ENCODE data around the gene RIT2. TPM values are rescaled to one million over a fixed set of nuclear protein-coding genes. Genes with fewer than 3 reads are reported as not detected.
A peak's percentile ranks its signal among the peaks of the same experiment; 100 is the strongest.

RIT2 gene
- polyA plus RNA-seq, 4 donors, result 0.27 TPM; not detected in 3

- H3K27ac ChIP-seq (ENCODE audit: low read depth in 1 of 3, low read length in 2 of 3), result no peak overlapping the region
- no peaks in the 10 kb centered on the region for H3K36me3 ChIP-seq (ENCODE audit: control insufficient read depth in 3 of 3, insufficient read depth in 2 of 3, low read depth in 1 of 3, low read length in 3 of 3)
- no peak overlapping the region for H3K4me3 ChIP-seq (ENCODE audit: low read depth in 1 of 3, low read length in 3 of 3)
- H3K9me3 ChIP-seq (ENCODE audit: control insufficient read depth in 2 of 2, insufficient read depth in 1 of 2, low read depth in 1 of 2, low read length in 1 of 2), result peaks cover 0 to 3% of the 10 kb centered on the region in 2 donors
- no peaks in the 10 kb centered on the region for H3K4me1 ChIP-seq (ENCODE audit: control insufficient read depth in 3 of 3, insufficient read depth in 2 of 3, low read depth in 1 of 3, low read length in 2 of 3)
- H3K27me3 ChIP-seq (ENCODE audit: control insufficient read depth in 3 of 3, insufficient read depth in 3 of 3, low read length in 3 of 3), result no peaks in the 10 kb centered on the region
- FAIRE-seq (no peak), DNase-seq (no peak)
Measured at GRCh38 chr18:42792731-42793130, 322.8 kb downstream of the RIT2 start.

- FAIRE-seq (peak; percentile 59), DNase-seq (peak; percentile 4 to 62)
- Histone ChIP-seq H3K9me3 (ENCODE audit: control insufficient read depth in 2 of 2, insufficient read depth in 1 of 2, low read depth in 1 of 2, low read length in 1 of 2) (peaks cover 0 to 3% of the 10 kb centered on the region in 2 donors), H3K27ac (ENCODE audit: low read depth in 1 of 3, low read length in 2 of 3) (no peak overlapping the region), H3K4me3 (ENCODE audit: low read depth in 1 of 3, low read length in 3 of 3) (no peak overlapping the region), H3K36me3 (ENCODE audit: control insufficient read depth in 3 of 3, insufficient read depth in 2 of 3, low read depth in 1 of 3, low read length in 3 of 3) (no peaks in the 10 kb centered on the region), H3K27me3 (ENCODE audit: control insufficient read depth in 3 of 3, insufficient read depth in 3 of 3, low read length in 3 of 3) (no peaks in the 10 kb centered on the region), H3K4me1 (ENCODE audit: control insufficient read depth in 3 of 3, insufficient read depth in 2 of 3, low read depth in 1 of 3, low read length in 2 of 3) (peaks cover 0 to 2% (median 0%) of the 10 kb centered on the region in 3 donors)
- 11 to 50% (median 28%) methylated on average over 2 of the region's 2 CpGs for WGBS, 3 donors
Measured at GRCh38 chr18:42784632-42785031, 330.9 kb downstream of the RIT2 start.

DNA sequence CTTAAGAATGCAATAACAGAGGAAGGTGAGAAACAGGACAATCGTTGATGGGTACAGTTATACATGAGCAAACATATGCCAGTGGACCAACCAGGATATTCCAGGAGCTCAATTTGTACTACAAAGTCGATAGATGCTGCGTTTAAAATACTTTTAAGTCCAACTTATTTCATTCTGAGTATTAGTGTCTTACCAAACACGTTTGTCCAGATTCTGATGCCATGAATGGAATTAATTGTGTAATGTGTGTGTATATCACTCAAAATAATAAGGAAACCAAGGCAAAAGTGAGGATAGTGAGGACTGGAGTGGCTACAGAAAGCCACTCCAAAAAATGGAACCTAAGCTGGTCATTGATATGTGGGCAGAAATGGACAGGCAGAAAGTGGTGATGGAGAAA, 332.6 kb downstream of the RIT2 start:
- Histone ChIP-seq H3K27me3 (ENCODE audit: control insufficient read depth in 3 of 3, insufficient read depth in 3 of 3, low read length in 3 of 3) (no peaks in the 10 kb centered on the region), H3K27ac (ENCODE audit: low read depth in 1 of 3, low read length in 2 of 3) (no peak overlapping the region), H3K36me3 (ENCODE audit: control insufficient read depth in 3 of 3, insufficient read depth in 2 of 3, low read depth in 1 of 3, low read length in 3 of 3) (no peaks in the 10 kb centered on the region), H3K4me1 (ENCODE audit: control insufficient read depth in 3 of 3, insufficient read depth in 2 of 3, low read depth in 1 of 3, low read length in 2 of 3) (peaks cover 0 to 2% (median 0%) of the 10 kb centered on the region in 3 donors), H3K4me3 (ENCODE audit: low read depth in 1 of 3, low read length in 3 of 3) (no peak overlapping the region), H3K9me3 (ENCODE audit: control insufficient read depth in 2 of 2, insufficient read depth in 1 of 2, low read depth in 1 of 2, low read length in 1 of 2) (peaks cover 0 to 3% of the 10 kb centered on the region in 2 donors)
- 60 to 79% (median 67%) methylated on average over 4 of the region's 4 CpGs for WGBS, 3 donors
- DNase-seq, result no peak
- FAIRE-seq, result no peak

DNA sequence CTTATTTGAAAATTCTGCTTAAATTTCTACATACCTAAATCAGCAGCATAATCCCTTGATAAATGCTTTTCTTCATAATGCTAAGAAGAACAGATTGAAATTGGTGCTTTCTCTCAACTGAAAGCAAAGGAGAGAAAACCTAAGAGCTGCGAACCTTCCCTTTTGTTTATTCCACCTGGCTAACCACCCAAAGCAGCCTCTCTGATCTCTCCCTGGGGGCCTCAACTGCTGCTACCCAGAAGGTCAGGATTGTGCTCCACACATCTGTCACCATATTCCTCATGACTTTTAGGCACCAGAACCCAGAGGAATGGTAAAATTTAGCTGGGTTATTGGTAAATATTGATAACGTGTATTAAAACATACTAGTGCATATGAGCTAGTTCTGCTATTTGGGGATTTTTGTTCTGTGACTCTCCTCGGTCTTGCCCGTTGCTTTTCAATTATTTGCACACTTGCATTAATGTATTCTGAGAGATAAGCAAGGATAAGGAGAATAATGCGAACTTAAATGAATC, 334.1 kb downstream of the RIT2 start:
- 72 to 80% (median 75%) methylated on average over 5 of the region's 5 CpGs for WGBS, 3 donors
- no peaks in the 10 kb centered on the region for H3K36me3 ChIP-seq (ENCODE audit: control insufficient read depth in 3 of 3, insufficient read depth in 2 of 3, low read depth in 1 of 3, low read length in 3 of 3)
- no peak overlapping the region for H3K4me3 ChIP-seq (ENCODE audit: low read depth in 1 of 3, low read length in 3 of 3)
- H3K27ac ChIP-seq (ENCODE audit: low read depth in 1 of 3, low read length in 2 of 3), result no peak overlapping the region
- FAIRE-seq, result no peak
- H3K9me3 ChIP-seq (ENCODE audit: control insufficient read depth in 2 of 2, insufficient read depth in 1 of 2, low read depth in 1 of 2, low read length in 1 of 2), result peaks cover 0 to 3% of the 10 kb centered on the region in 2 donors
- no peak for DNase-seq
- H3K27me3 ChIP-seq (ENCODE audit: control insufficient read depth in 3 of 3, insufficient read depth in 3 of 3, low read length in 3 of 3), result no peaks in the 10 kb centered on the region
- H3K4me1 ChIP-seq (ENCODE audit: control insufficient read depth in 3 of 3, insufficient read depth in 2 of 3, low read depth in 1 of 3, low read length in 2 of 3), result peaks cover 0 to 2% (median 0%) of the 10 kb centered on the region in 3 donors

- Histone ChIP-seq H3K4me3 (ENCODE audit: low read depth in 1 of 3, low read length in 3 of 3) (no peak overlapping the region), H3K36me3 (ENCODE audit: control insufficient read depth in 3 of 3, insufficient read depth in 2 of 3, low read depth in 1 of 3, low read length in 3 of 3) (no peaks in the 10 kb centered on the region), H3K9me3 (ENCODE audit: control insufficient read depth in 2 of 2, insufficient read depth in 1 of 2, low read depth in 1 of 2, low read length in 1 of 2) (peaks cover 0 to 3% of the 10 kb centered on the region in 2 donors), H3K27me3 (ENCODE audit: control insufficient read depth in 3 of 3, insufficient read depth in 3 of 3, low read length in 3 of 3) (no peaks in the 10 kb centered on the region), H3K27ac (ENCODE audit: low read depth in 1 of 3, low read length in 2 of 3) (no peak overlapping the region), H3K4me1 (ENCODE audit: control insufficient read depth in 3 of 3, insufficient read depth in 2 of 3, low read depth in 1 of 3, low read length in 2 of 3) (peaks cover 0 to 2% (median 0%) of the 10 kb centered on the region in 3 donors)
- FAIRE-seq (no peak), DNase-seq (no peak)
Measured at GRCh38 chr18:42780171-42780570, 335.3 kb downstream of the RIT2 start.

GRCh38 chr18:42778445-42779042, 336.9 kb downstream of the RIT2 start:
- H3K4me1 ChIP-seq (ENCODE audit: control insufficient read depth in 3 of 3, insufficient read depth in 2 of 3, low read depth in 1 of 3, low read length in 2 of 3), result no peaks in the 10 kb centered on the region
- WGBS, 3 donors, result 61 to 66% (median 64%) methylated on average over 4 of the region's 4 CpGs
- DNase-seq (no peak), FAIRE-seq (no peak)
- H3K9me3 ChIP-seq (ENCODE audit: control insufficient read depth in 2 of 2, insufficient read depth in 1 of 2, low read depth in 1 of 2, low read length in 1 of 2), result peaks cover 0 to 3% of the 10 kb centered on the region in 2 donors
- H3K4me3 ChIP-seq (ENCODE audit: low read depth in 1 of 3, low read length in 3 of 3), result no peak overlapping the region
- H3K27ac ChIP-seq (ENCODE audit: low read depth in 1 of 3, low read length in 2 of 3), result no peak overlapping the region
- H3K27me3 ChIP-seq (ENCODE audit: control insufficient read depth in 3 of 3, insufficient read depth in 3 of 3, low read length in 3 of 3), result no peaks in the 10 kb centered on the region
- no peaks in the 10 kb centered on the region for H3K36me3 ChIP-seq (ENCODE audit: control insufficient read depth in 3 of 3, insufficient read depth in 2 of 3, low read depth in 1 of 3, low read length in 3 of 3)

DNA sequence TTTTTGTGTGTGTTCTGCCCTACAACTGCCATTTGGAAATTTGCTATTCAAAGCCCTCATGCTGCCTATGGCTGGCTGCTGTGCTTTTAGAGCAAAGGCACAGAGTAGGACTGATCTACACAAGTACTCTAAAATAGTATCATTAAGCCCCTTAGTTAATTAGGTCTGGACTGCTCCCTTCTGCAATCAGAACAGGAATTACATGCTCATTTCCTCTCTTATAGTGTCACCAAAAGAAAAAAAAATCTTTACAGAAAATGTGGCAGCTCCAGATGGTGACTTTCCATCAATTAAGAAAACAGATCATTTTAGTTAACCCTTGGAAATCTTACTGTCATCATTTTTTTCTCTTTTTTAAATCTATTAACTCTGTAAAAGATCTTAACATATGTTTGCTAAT, 337.5 kb downstream of the RIT2 start:
- H3K4me1 ChIP-seq (ENCODE audit: control insufficient read depth in 3 of 3, insufficient read depth in 2 of 3, low read depth in 1 of 3, low read length in 2 of 3), result no peaks in the 10 kb centered on the region
- DNase-seq (no peak), FAIRE-seq (no peak)
- H3K36me3 ChIP-seq (ENCODE audit: control insufficient read depth in 3 of 3, insufficient read depth in 2 of 3, low read depth in 1 of 3, low read length in 3 of 3), result no peaks in the 10 kb centered on the region
- peaks cover 0 to 3% of the 10 kb centered on the region in 2 donors for H3K9me3 ChIP-seq (ENCODE audit: control insufficient read depth in 2 of 2, insufficient read depth in 1 of 2, low read depth in 1 of 2, low read length in 1 of 2)
- no peak overlapping the region for H3K4me3 ChIP-seq (ENCODE audit: low read depth in 1 of 3, low read length in 3 of 3)
- H3K27ac ChIP-seq (ENCODE audit: low read depth in 1 of 3, low read length in 2 of 3), result no peak overlapping the region
- no peaks in the 10 kb centered on the region for H3K27me3 ChIP-seq (ENCODE audit: control insufficient read depth in 3 of 3, insufficient read depth in 3 of 3, low read length in 3 of 3)

DNA sequence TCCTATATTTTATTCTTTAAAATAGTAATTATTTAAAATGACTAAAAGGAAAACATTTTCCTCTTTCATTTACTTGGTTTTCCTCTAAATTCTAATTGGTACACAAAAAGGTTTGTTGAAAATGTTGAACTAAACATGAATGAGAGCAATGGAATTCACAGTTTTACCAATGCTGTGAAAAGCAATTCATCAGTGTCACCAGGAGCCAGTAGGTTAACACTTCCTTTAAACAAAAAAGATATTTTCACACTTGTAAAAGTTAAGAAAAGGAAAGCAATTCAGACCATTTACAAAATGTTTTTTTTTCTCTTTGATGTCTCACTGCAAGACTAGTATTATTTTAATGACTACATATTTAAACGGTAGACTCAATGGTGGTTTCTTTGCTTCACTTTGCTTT, 341.6 kb downstream of the RIT2 start:
- no peaks in the 10 kb centered on the region for H3K27me3 ChIP-seq (ENCODE audit: control insufficient read depth in 3 of 3, insufficient read depth in 3 of 3, low read length in 3 of 3)
- 14 to 31% (median 20%) methylated on average over 1 of the region's 1 CpG for WGBS, 3 donors
- no peak overlapping the region for H3K4me3 ChIP-seq (ENCODE audit: low read depth in 1 of 3, low read length in 3 of 3)
- H3K27ac ChIP-seq (ENCODE audit: low read depth in 1 of 3, low read length in 2 of 3), result no peak overlapping the region
- no peaks in the 10 kb centered on the region for H3K4me1 ChIP-seq (ENCODE audit: control insufficient read depth in 3 of 3, insufficient read depth in 2 of 3, low read depth in 1 of 3, low read length in 2 of 3)
- H3K36me3 ChIP-seq (ENCODE audit: control insufficient read depth in 3 of 3, insufficient read depth in 2 of 3, low read depth in 1 of 3, low read length in 3 of 3), result no peaks in the 10 kb centered on the region
- no peak for FAIRE-seq
- DNase-seq, result no peak
- H3K9me3 ChIP-seq (ENCODE audit: control insufficient read depth in 2 of 2, insufficient read depth in 1 of 2, low read depth in 1 of 2, low read length in 1 of 2), result no peaks in the 10 kb centered on the region

DNA sequence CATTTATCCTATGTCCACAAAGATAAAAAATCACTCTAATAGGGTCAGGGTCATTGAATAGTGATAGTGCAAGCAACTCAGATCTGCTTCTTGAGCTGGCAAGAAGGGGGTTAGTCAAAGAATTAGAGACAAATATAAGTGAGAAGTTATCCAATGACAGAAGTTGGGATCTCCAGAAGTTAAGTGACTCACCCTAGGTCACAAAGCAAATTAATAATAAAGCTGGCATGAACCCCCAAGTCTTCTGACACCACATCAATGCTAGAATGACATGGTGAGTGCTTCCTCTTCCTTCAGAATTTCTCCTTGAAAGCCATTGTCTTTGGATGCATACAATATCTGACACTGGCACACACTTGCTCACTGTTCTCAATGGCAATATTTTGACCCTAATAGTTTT, 343.5 kb downstream of the RIT2 start:
- no peak for FAIRE-seq
- H3K27me3 ChIP-seq (ENCODE audit: control insufficient read depth in 3 of 3, insufficient read depth in 3 of 3, low read length in 3 of 3), result no peaks in the 10 kb centered on the region
- no peaks in the 10 kb centered on the region for H3K36me3 ChIP-seq (ENCODE audit: control insufficient read depth in 3 of 3, insufficient read depth in 2 of 3, low read depth in 1 of 3, low read length in 3 of 3)
- no peak overlapping the region for H3K27ac ChIP-seq (ENCODE audit: low read depth in 1 of 3, low read length in 2 of 3)
- no peak for DNase-seq
- H3K4me1 ChIP-seq (ENCODE audit: control insufficient read depth in 3 of 3, insufficient read depth in 2 of 3, low read depth in 1 of 3, low read length in 2 of 3), result no peaks in the 10 kb centered on the region
- H3K9me3 ChIP-seq (ENCODE audit: control insufficient read depth in 2 of 2, insufficient read depth in 1 of 2, low read depth in 1 of 2, low read length in 1 of 2), result peaks cover 0 to 2% of the 10 kb centered on the region in 2 donors
- H3K4me3 ChIP-seq (ENCODE audit: low read depth in 1 of 3, low read length in 3 of 3), result no peak overlapping the region
